HepG2 (cell line): ENCODE measurements around the gene MAGI1. TPM values are rescaled to one million over a fixed set of nuclear protein-coding genes. Genes with fewer than 3 reads are reported as not detected.

ENCODE experiments used
- ATAC-seq: fragments of 200-7000 bp; cut with Tn5 transposase; 3 replicates; pipeline ENCODE4 v1.9.1; 2020; ENCODE audit warnings: mild to moderate bottlenecking, moderate library complexity
- BruUV-seq: library from RNA; stranded (reverse); fragments of 400-500 nt; replicated peaks from 2 replicates; lab custom pipeline; 2021; lab: Mats Ljungman, UMichigan
- CTCF ChIA-PET: fragments of 300-600 bp; formaldehyde crosslinking; extraction: SDS; loops from one replicate; lab custom pipeline; 2021; ENCODE audit warnings: low total read pairs, inconsistent platforms, low intra/inter-chr PET ratio; lab: Yijun Ruan, JAX
- POLR2A ChIA-PET: fragments of 350-600 bp; sonication (Branson Sonifier 250); formaldehyde crosslinking; loops from one replicate; lab custom pipeline; 2020; ENCODE audit warnings: antibody characterized with exemption, inconsistent platforms; lab: Yijun Ruan, JAX
- DNase-seq: peaks from one replicate; pipeline ENCODE4 v3.0.0-alpha.2; 2015; ENCODE audit warnings: low spot score
- FAIRE-seq: peaks from 3 replicates; lab custom pipeline; 2011; peaks lifted over from hg19 to GRCh38; lab: Jason Lieb, UNC
- H2AFZ ChIP-seq: one replicate; pipeline ENCODE4 v1.6.1; 2011; ENCODE audit warnings: low read length, inconsistent platforms
- H3K27ac ChIP-seq: fragments of 300-600 bp; 3 replicates; pipeline ENCODE4 v1.8.0; 2011; ENCODE audit warnings: mixed run types, mild to moderate bottlenecking, mixed read lengths, low read length, inconsistent platforms; ENCODE audit not compliant: insufficient read depth; ENCODE audit errors: extremely low read length
- H3K27me3 ChIP-seq, 2 experiments: fragments of 200-600 bp in 1 of 2; 2 replicates in 1 of 2; 3 replicates in 1 of 2; pipeline versions ENCODE4 v1.6.0 to v1.8.0; 2011; ENCODE audit warnings: low read length in 2 of 2, mild to moderate bottlenecking in 2 of 2, moderate library complexity in 2 of 2, inconsistent platforms in 1 of 2; ENCODE audit not compliant: insufficient read depth in 2 of 2, control insufficient read depth in 1 of 2
- H3K36me3 ChIP-seq, 2 experiments: fragments of 200-600 bp in 1 of 2; replicated peaks in 1 of 2; 2 replicates in 1 of 2; 3 replicates in 1 of 2; pipeline versions ENCODE4 v1.5.1 to v1.8.0; 2011; ENCODE audit warnings: low read length in 2 of 2, inconsistent platforms in 1 of 2; ENCODE audit not compliant: insufficient read depth in 2 of 2, control insufficient read depth in 1 of 2
- H3K4me1 ChIP-seq: 2 replicates; pipeline ENCODE4 v1.5.1; 2012; ENCODE audit warnings: low read length, inconsistent platforms; ENCODE audit not compliant: insufficient read depth
- H3K4me2 ChIP-seq: 2 replicates; pipeline ENCODE4 v1.6.0; 2011; ENCODE audit warnings: low read depth, low read length, inconsistent platforms
- H3K4me3 ChIP-seq, 3 experiments: fragments of 200-600 bp in 1 of 3; sonication (generic), shearing (Covaris generic) in 1 of 3; replicated peaks in 1 of 3; 2 replicates each; pipeline ENCODE4 v1.5.1; 2011 to 2016; ENCODE audit warnings: low read length in 3 of 3, inconsistent platforms in 2 of 3, low read depth in 2 of 3, mild to moderate bottlenecking in 2 of 3, control low read depth in 1 of 3, mixed read lengths in 1 of 3; ENCODE audit not compliant: insufficient read depth in 1 of 3
- H3K79me2 ChIP-seq: one replicate; pipeline ENCODE4 v1.6.1; 2011; ENCODE audit warnings: low read length, inconsistent platforms; ENCODE audit not compliant: insufficient read depth
- H3K9ac ChIP-seq: 2 replicates; pipeline ENCODE4 v1.6.0; 2011; ENCODE audit warnings: mild to moderate bottlenecking, low read depth, low read length, inconsistent platforms; ENCODE audit not compliant: insufficient read depth
- H3K9me3 ChIP-seq: 2 replicates; pipeline ENCODE4 v1.5.1; 2012; ENCODE audit warnings: mild to moderate bottlenecking, low read length
- H4K20me1 ChIP-seq: 2 replicates; pipeline ENCODE4 v1.6.0; 2011; ENCODE audit warnings: inconsistent platforms, mild to moderate bottlenecking, low read length, moderate library complexity; ENCODE audit not compliant: insufficient read depth
- BCLAF1 ChIP-seq: fragments of 450-650 bp; IDR thresholded peaks from 2 replicates; pipeline ENCODE4 v1.6.1; 2017; ENCODE audit warnings: mild to moderate bottlenecking
- SNAI1 ChIP-seq: sonication (generic); formaldehyde crosslinking; IDR thresholded peaks from 2 replicates; pipeline ENCODE4 v1.5.0; 2020; ENCODE audit warnings: mild to moderate bottlenecking, missing genetic modification reagents, borderline replicate concordance
- ZBTB1 ChIP-seq: sonication (generic); formaldehyde crosslinking; IDR thresholded peaks from 2 replicates; pipeline ENCODE4 v1.4.0; 2020; ENCODE audit warnings: missing genetic modification reagents, borderline replicate concordance
- ZNF143 ChIP-seq: sonication (generic); formaldehyde crosslinking; IDR thresholded peaks from 2 replicates; pipeline ENCODE4 v1.4.0; 2020; ENCODE audit warnings: missing genetic modification reagents
- ZNF770 ChIP-seq: sonication (generic); formaldehyde crosslinking; IDR thresholded peaks from 2 replicates; pipeline ENCODE4 v1.5.0; 2020; ENCODE audit warnings: mild to moderate bottlenecking, missing genetic modification reagents
- WGBS: methylation state at CpG from one replicate; pipeline ENCODE4 v1.1.6; 2017; ENCODE audit warnings: low lambda C conversion rate; 5-methylcytosine and 5-hydroxymethylcytosine counted together
- in situ Hi-C: cut with HindIII; loops from 2 replicates; pipeline ENCODE4 v1.10.0; 2017; ENCODE audit warnings: low pct_unique_long_range_greater_than_20kb; ENCODE audit not compliant: extremely low pct_ligation_motif_present
- intact Hi-C: fragments of 100-400 bp; cut with micrococcal nuclease; formaldehyde crosslinking; loops from one replicate; pipeline ENCODE4 v1.10.0; 2022; ENCODE audit not compliant: unreplicated experiment
- polyA plus RNA-seq, 8 experiments: library from polyadenylated mRNA; depleted of rRNA in 3 of 8; stranded (reverse) in 7 of 8; unstranded in 1 of 8; fragments of >200 nt; fragmentation: Illumina TruSeq in 4 of 8; extraction: Trizol in 4 of 8; gene quantifications; 2 replicates each; pipeline versions ENCODE4 v1.2.1 to v1.2.3, GENCODE V29; 2011 to 2016; ENCODE audit warnings: low read depth in 4 of 8, missing spikeins in 1 of 8, mixed read lengths in 1 of 8; ENCODE audit not compliant: insufficient read depth in 1 of 8
- total RNA-seq, 5 experiments: library from RNA; depleted of rRNA; stranded (reverse); fragments of >200 nt; fragmentation: Illumina TruSeq; extraction: Trizol; gene quantifications; 2 replicates each; pipeline ENCODE4 v1.2.3, GENCODE V29; 2016; ENCODE audit warnings: low read depth in 1 of 5

MAGI1 gene
- total and polyA plus RNA-seq, 2 of the 13 experiments (the other 11 are each of a cell fraction or from before 2014, with no cell fraction given), result 22.2 to 26.0 TPM

GRCh38 chr3:65899226-65899625 is 139.5 kb downstream of the MAGI1 start:
- POLR2A ChIA-PET, result no interaction called here
- Histone ChIP-seq H3K27me3 (no peaks in the 10 kb centered on the region), H3K9ac (no peak overlapping the region), H3K4me1 (peaks cover 10% of the 10 kb centered on the region), H3K36me3 (no peaks in the 10 kb centered on the region), H3K79me2 (peaks cover 66% of the 10 kb centered on the region), H3K9me3 (no peaks in the 10 kb centered on the region), H2AFZ (no peak overlapping the region), H4K20me1 (peaks cover 15% of the 10 kb centered on the region; the same call in 1 of the 2 replicates), H3K27ac (no peak overlapping the region), H3K4me3 (no peak overlapping the region), H3K4me2 (no peak overlapping the region)
- intact Hi-C loops, result no loop called here
- no TSS peak for BruUV-seq
- 100% methylated on average over 1 of the region's 1 CpG for WGBS
- no peak for FAIRE-seq
- DNase-seq, result no peak
- TF ChIP-seq BCLAF1 (no peak), ZNF143 (no peak), ZBTB1 (CRISPR knock-in tag) (no peak)
- ATAC-seq, result no peak
- CTCF ChIA-PET, result no interaction called here
- in situ Hi-C loops, result no loop called here

DNA sequence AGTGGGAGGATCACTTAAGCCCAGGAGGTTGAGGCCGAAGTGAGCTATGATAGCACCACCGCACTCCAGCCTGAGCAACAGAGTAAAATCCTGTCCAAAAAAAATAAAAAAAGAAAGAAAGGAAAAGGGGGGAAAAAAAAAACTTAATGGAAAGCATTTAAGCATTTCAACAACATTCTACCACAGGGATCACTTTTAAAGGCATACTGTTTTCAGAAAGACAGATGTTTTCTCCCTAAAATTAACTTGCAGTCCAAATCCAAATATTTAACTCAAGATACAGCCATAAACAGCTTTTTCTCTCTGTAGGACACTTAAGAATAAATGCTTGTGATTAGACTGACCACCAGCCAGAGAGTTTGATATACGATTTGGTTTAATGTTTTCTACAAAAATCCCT is 141.0 kb downstream of the MAGI1 start:
- no TSS peak for BruUV-seq
- Histone ChIP-seq H3K36me3 (no peaks in the 10 kb centered on the region), H3K9ac (no peak overlapping the region), H4K20me1 (peaks cover 17% of the 10 kb centered on the region; the same call in 1 of the 2 replicates), H3K79me2 (peaks cover 68% of the 10 kb centered on the region), H3K4me2 (no peak overlapping the region), H3K27me3 (no peaks in the 10 kb centered on the region), H3K4me1 (peaks cover 3% of the 10 kb centered on the region), H3K4me3 (no peak overlapping the region), H3K9me3 (no peaks in the 10 kb centered on the region), H3K27ac (no peak overlapping the region), H2AFZ (no peak overlapping the region)
- intact Hi-C loops, result no loop called here
- DNase-seq, result no peak
- FAIRE-seq, result no peak
- TF ChIP-seq ZNF770 (CRISPR knock-in tag), result 0 out of 2 replicates have a peak, but pooled peaks have one; percentile 15
- TF ChIP-seq SNAI1 (CRISPR knock-in tag), result no peak
- ChIA-PET CTCF (no interaction called here), POLR2A (no interaction called here)
- in situ Hi-C loops, result no loop called here
- 72% methylated on average over 3 of the region's 3 CpGs for WGBS
- ATAC-seq, result no peak
